Natural killer cell (primary cell): Measurements from ENCODE around the gene NTM. TPM values are rescaled to one million over a fixed set of nuclear protein-coding genes. Genes with fewer than 3 reads are reported as not detected.
A peak's percentile ranks its signal among the peaks of the same experiment; 100 is the strongest.

ENCODE experiments used
- ATAC-seq, 3 donors: fragments of 150-1000 bp in 2 of 3; fragments of 200-7000 bp in 1 of 3; cut with Tn5 transposase; 1 replicate in 1 of 3; 2 replicates in 2 of 3; pipeline ENCODE4 v1.10.0; 2021; ENCODE audit warnings: mild to moderate bottlenecking in 2 of 3, moderate library complexity in 2 of 3
- DNase-seq, 2 donors: peaks; one replicate each; pipeline versions ENCODE4 v3.0.0 to v3.0.0-alpha.2; 2013 to 2021; ENCODE audit warnings: mixed read lengths in 1 of 2
- H3K27ac ChIP-seq: one replicate; pipeline ENCODE4 v1.5.1; 2013; ENCODE audit warnings: mild to moderate bottlenecking, low read length
- H3K27me3 ChIP-seq: one replicate; pipeline ENCODE4 v1.6.1; 2013; ENCODE audit warnings: low read length; ENCODE audit not compliant: control insufficient read depth, insufficient read depth
- H3K36me3 ChIP-seq: one replicate; pipeline ENCODE4 v1.6.1; 2013; ENCODE audit warnings: low read length; ENCODE audit not compliant: control insufficient read depth, insufficient read depth
- H3K4me1 ChIP-seq: one replicate; pipeline ENCODE4 v1.6.1; 2013; ENCODE audit warnings: low read length; ENCODE audit not compliant: control insufficient read depth, insufficient read depth
- H3K4me3 ChIP-seq: one replicate; pipeline ENCODE4 v1.5.1; 2013; ENCODE audit warnings: low read length
- H3K9me3 ChIP-seq: one replicate; pipeline ENCODE4 v1.6.1; 2013; ENCODE audit warnings: low read length; ENCODE audit not compliant: control insufficient read depth, insufficient read depth
- H3K27ac Mint-ChIP-seq, 2 donors: one replicate each; pipeline ENCODE4 v1.8.0; 2022; ENCODE audit warnings: mild to moderate bottlenecking in 2 of 2, mixed read lengths in 2 of 2, moderate library complexity in 1 of 2
- H3K27me3 Mint-ChIP-seq, 2 donors: one replicate each; pipeline ENCODE4 v1.8.0; 2022; ENCODE audit warnings: low read depth in 2 of 2, mixed read lengths in 2 of 2
- H3K36me3 Mint-ChIP-seq: one replicate; pipeline ENCODE4 v1.8.0; 2022; ENCODE audit warnings: mixed read lengths
- H3K4me1 Mint-ChIP-seq, 2 donors: one replicate each; pipeline ENCODE4 v1.8.0; 2022; ENCODE audit warnings: mixed read lengths in 2 of 2
- H3K4me3 Mint-ChIP-seq: one replicate; pipeline ENCODE4 v1.8.0; 2022; ENCODE audit warnings: mild to moderate bottlenecking, moderate library complexity, mixed read lengths
- H3K9me3 Mint-ChIP-seq, 2 donors: one replicate each; pipeline ENCODE4 v1.8.0; 2022; ENCODE audit warnings: mixed read lengths in 2 of 2
- WGBS: methylation state at CpG from one replicate; pipeline ENCODE4 v1.1.7; 2013; ENCODE audit warnings: missing lambda C conversion rate; ENCODE audit not compliant: insufficient coverage; 5-methylcytosine and 5-hydroxymethylcytosine counted together
- intact Hi-C: fragments of 100-400 bp; cut with micrococcal nuclease; formaldehyde crosslinking; loops from one replicate; pipeline ENCODE4 v1.14.2; 2022
- total RNA-seq, 4 donors: library from RNA; stranded (reverse); fragments of 120-200 nt in 1 of 4; gene quantifications; one replicate each; pipeline versions ENCODE4 v1.2.3 to v1.2.4, GENCODE V29; 2013 to 2022
- TF ChIP-seq, protein P1 (sequence below): fragments of 200-600 bp; IDR thresholded peaks from one replicate; pipeline ENCODE4 v1.8.0; 2022; ENCODE audit warnings: antibody characterized with exemption

Gene NTM
- total RNA-seq, 3 donors from 2014 or later (not counting 1 experiment from before 2014, with no cell fraction given), result not detected

DNA sequence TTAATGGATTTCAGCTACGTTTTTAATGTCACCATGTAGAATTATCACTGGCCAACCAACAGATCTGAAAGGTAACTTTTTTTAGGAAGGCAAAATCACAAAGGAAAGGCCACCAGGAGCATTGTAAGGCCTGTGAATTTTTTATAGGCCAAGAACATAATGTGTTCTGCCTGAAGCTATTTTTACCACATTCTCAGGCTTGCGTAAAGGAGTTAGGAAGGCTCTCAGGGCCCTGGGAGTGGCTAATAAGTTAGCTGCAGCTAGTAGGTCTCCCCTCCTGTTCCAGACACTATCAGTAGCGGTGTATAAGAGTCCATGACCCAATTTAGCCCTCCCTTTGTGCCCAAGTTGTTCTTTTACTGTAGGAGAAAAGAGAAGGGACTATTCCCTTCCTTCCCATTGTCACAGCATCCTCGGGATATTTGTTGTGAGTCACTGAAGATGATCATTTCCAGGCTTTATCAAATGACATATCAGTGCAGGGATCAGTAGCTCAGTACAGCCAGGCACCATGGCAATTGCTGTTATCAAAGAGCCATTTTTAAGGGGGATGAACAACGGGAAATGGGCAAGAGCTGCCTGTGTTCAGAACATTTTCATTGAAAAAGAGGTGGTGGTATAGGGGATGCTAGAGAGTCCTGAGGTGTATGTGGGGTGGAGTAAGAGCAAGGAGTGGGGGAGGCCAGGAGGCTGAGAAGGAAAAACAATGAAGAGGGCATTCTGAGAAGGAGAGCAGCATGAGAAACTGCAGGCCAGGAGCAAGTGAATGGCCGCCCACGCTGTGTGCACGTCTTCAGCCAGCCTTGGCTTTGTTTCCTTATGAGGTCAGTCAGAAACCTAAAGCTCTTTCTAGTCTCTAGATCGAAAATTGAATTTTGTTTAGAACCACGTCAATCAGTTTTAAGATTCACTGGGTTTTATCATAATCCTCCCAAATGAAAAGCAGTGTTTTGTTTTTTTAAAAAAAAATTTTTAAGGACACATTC is 940.3 kb downstream of the NTM start:
- Mint-ChIP-seq H3K27me3 (no peaks in the 10 kb centered on the region), H3K36me3 (no peaks in the 10 kb centered on the region), H3K4me3 (no peak overlapping the region), H3K9me3 (peaks cover 0 to 2% of the 10 kb centered on the region in 2 donors), H3K4me1 (no peaks in the 10 kb centered on the region), H3K27ac (no peak overlapping the region)
- no peak overlapping the region for H3K27ac ChIP-seq
- no peak overlapping the region for H3K4me3 ChIP-seq
- no peaks in the 10 kb centered on the region for H3K9me3 ChIP-seq
- TF ChIP-seq, protein P1, sequence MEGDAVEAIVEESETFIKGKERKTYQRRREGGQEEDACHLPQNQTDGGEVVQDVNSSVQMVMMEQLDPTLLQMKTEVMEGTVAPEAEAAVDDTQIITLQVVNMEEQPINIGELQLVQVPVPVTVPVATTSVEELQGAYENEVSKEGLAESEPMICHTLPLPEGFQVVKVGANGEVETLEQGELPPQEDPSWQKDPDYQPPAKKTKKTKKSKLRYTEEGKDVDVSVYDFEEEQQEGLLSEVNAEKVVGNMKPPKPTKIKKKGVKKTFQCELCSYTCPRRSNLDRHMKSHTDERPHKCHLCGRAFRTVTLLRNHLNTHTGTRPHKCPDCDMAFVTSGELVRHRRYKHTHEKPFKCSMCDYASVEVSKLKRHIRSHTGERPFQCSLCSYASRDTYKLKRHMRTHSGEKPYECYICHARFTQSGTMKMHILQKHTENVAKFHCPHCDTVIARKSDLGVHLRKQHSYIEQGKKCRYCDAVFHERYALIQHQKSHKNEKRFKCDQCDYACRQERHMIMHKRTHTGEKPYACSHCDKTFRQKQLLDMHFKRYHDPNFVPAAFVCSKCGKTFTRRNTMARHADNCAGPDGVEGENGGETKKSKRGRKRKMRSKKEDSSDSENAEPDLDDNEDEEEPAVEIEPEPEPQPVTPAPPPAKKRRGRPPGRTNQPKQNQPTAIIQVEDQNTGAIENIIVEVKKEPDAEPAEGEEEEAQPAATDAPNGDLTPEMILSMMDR, result no peak
- H3K4me1 ChIP-seq, result no peaks in the 10 kb centered on the region
- no peak for DNase-seq
- H3K36me3 ChIP-seq, result no peaks in the 10 kb centered on the region
- peak in 1 of 3 donors; percentile 22 for ATAC-seq
- intact Hi-C loops, result no loop called here
- no peaks in the 10 kb centered on the region for H3K27me3 ChIP-seq
- WGBS, result 79% methylated on average over 9 of the region's 10 CpGs

DNA sequence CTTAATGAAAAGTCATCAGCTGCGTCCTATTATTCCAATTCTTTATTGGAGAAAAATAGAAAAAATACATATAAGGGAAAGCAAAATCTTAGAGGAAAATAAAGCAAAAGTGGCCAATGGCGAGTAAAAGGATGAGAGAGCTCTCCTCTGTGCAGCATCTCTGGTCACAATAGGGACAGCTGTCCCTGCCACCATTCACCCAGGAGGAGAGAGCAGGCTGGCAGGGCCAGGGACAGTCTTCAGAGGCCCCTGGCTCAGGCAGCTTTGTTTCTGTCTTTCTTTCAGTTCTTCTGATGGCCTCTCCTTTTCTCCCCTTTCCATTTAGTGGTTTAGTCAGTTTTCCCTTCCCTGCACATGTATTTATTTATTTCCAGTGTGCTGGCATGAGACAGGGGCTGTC is 941.3 kb downstream of the NTM start:
- no peaks in the 10 kb centered on the region for H3K27me3 ChIP-seq
- no peak for ATAC-seq
- TF ChIP-seq, protein P1, result no peak
- H3K27ac ChIP-seq, result no peak overlapping the region
- H3K4me3 ChIP-seq, result no peak overlapping the region
- WGBS, result 72% methylated on average over 1 of the region's 2 CpGs
- Mint-ChIP-seq H3K9me3 (no peaks in the 10 kb centered on the region), H3K27ac (no peak overlapping the region), H3K36me3 (no peaks in the 10 kb centered on the region), H3K27me3 (no peaks in the 10 kb centered on the region), H3K4me1 (no peaks in the 10 kb centered on the region), H3K4me3 (no peak overlapping the region)
- intact Hi-C loops, result no loop called here
- no peaks in the 10 kb centered on the region for H3K9me3 ChIP-seq
- H3K36me3 ChIP-seq, result no peaks in the 10 kb centered on the region
- DNase-seq, result no peak
- no peaks in the 10 kb centered on the region for H3K4me1 ChIP-seq

DNA sequence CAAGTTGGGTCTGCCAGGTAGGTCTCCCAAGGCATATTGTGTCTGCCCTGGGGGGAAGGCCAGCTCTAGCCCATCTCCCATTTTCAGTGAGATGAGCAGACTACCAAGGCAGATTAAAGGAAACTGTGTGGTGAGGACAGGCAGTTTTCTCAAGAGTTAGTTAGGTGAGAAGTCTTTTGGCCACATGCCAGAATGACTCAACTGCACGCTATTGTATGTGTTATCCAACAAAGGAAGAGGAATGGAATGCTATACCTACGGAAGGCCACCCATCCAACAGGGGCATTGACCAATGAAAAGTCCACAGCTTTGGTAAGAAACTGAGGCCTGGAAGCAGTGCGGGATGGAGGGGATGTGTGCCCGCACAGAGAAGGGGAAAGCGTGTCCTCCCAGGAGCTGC is 941.7 kb downstream of the NTM start:
- Mint-ChIP-seq H3K4me3 (no peak overlapping the region), H3K27me3 (no peaks in the 10 kb centered on the region), H3K27ac (no peak overlapping the region), H3K36me3 (no peaks in the 10 kb centered on the region), H3K4me1 (no peaks in the 10 kb centered on the region), H3K9me3 (no peaks in the 10 kb centered on the region)
- H3K27me3 ChIP-seq, result no peaks in the 10 kb centered on the region
- no peak for DNase-seq
- H3K4me3 ChIP-seq, result no peak overlapping the region
- no peaks in the 10 kb centered on the region for H3K4me1 ChIP-seq
- H3K9me3 ChIP-seq, result no peaks in the 10 kb centered on the region
- H3K36me3 ChIP-seq, result no peaks in the 10 kb centered on the region
- no peak overlapping the region for H3K27ac ChIP-seq
- 93% methylated on average over 5 of the region's 5 CpGs for WGBS
- no peak for ATAC-seq
- TF ChIP-seq, protein P1, result no peak
- intact Hi-C loops, result no loop called here
